ENCODE measurements around the gene TBX1.

TBX1 gene

DNA sequence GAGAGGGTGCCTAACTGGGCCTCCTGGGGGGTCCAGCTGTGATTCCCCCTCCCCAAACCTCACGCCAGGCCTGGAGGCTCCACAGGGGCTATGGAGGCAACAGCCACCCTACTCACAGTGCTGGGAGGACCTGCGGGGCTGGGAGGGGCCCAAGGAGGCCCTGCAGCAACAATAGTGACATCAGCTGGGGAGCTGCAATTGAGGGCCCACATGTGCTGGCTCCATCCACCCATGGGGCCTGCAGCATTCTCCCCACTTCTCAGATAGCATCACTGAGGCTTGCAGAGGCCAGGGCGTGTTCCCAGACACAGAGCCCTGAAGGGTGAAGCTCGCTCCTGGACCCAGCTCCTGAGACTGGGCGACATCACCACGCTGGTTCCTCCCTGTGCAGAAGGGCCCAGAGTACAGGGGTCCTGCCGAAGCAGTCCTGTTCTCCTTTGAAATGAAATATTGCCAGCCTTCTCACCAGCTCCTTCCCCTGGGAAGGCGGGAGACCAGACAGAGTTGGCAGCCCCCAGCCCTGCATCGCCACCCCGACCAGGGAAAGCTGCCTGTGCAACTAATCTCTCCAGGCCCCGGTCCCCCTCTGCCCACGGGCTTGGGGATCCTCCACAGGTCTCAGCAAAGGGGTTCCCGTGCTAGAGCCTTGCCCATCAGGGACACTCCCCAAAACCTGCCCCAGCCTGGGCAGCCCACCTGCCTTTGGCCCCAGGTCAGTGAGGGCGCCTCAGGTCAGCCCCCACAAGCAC is 8.9 kb upstream of the TBX1 start:
- DNase-seq (ENCODE audit: low read depth in 2 of 2): no peak

DNA sequence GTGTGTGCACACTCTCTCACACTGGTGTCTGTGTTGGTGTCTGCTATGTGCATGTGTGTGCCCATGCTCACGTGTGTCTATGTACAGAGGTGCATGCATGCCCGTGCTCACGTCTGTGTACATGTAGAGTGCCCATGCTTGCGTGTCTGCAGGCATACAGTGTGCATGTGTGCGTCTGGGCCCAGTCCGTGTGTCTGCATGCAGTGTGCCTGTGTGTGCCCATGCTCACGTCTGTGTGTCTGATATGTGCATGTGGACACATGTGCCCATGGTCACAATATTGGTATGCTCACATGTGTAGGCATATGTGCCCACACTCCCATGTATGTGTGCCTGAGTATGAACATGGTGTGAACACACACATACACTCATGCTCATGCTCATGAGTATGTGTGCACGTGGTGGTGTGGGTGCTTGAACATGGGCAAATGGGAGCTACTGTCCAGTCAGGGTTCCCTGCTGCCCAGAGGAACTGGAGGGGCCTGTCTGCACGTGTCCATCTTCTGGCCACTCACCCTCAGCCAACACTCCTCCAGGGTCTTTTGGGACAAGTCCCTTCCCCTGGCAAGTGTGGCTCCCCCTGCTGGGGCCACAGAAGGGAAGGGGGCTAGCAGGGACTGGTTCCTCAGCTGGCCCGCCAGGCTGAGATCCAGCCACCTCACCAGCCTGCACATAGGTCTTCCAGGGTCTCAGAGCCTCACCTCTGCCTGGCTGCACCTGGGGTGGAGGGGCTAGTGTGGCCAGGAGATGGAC is 7.3 kb upstream of the TBX1 start:
- no peak for DNase-seq (ENCODE audit: low read depth in 2 of 2)

DNA sequence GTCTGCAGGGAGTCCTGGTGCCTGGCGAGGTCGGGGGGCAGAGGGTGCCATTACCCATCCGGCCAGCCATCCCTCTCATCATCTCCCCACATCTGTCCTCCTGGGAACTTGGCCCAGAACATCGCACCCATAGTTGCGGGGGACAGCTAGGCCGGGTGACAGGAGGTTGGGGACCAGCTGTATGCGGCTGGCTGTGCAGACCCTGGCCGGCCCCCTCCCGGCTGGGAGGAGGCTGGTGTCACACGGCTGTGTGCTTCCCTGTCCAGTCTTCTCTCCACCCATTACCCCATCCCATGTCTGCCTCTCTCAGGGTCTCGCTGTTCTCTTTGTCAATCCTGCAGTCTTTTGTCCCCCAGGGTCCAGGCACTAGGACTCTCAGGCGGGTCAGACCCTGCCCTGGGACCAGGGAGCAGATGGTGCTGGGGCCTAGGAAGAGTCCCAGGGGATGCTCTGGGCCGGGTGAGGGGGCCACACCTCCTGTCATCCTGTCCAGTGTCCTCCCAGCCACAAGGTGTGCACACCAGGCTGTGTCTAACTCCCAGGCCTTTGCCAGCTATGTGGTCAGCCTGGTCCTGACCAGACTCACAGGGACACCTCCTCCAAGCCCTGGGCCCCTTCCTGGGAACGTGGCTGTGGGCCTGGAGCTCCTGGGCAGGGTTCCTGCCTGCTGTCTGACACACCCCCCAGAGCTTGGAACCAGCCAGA is 6.4 kb upstream of the TBX1 start:
- no peak for DNase-seq (ENCODE audit: low read depth in 2 of 2)

DNA sequence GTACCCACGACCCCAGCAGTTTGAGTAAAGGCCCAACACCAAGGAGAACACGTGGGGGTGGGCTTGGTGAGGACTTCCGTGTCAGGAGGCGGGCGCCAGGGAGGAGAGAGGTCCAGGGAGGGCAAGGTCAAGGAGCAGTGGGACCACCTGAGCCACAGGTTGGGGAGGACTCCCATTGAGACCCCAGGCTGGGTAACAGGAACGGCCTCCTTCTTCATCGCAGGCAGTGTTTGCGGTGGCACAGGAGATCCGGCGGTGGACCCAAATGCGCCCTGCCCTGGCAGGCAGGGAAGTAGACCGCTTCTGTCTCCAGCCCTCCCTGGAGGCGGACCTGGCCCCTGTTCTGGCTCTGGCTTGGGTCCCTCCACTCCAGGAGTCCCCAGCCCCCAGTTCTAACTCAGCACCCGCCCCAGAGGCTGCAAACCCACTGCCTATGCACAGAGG is 5.9 kb upstream of the TBX1 start:
- no peak for DNase-seq (ENCODE audit: low read depth in 2 of 2)

DNA sequence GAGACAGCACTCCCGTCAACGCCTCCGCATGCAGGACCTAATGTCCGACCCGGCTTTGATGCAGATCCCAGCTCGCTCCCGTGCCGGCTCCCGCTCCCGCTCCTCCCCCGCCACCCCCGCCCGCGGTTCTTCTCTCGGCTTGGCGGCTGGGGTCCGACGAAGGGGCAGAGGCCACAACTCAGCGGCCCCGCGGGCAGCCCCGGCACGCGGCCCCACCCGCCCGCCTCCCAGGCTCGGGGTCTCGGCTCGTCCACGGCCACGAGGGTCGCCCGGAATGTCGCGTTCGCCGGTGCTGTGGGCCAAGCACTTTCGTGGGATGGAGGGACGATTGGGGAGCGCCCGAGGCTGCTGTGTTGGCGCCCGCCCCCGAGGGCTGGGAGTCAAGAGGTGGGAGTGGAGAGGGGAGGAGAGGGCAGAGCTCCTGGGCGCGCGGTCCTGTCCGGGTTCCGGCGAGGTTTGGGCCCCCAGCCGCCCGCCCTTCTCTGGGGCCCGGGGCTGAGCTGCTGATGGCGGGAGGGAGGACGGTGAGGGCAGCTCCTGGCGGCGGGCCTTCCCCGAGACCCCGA is 5.3 kb upstream of the TBX1 start:
- DNase-seq (ENCODE audit: low read depth in 2 of 2): no peak

DNA sequence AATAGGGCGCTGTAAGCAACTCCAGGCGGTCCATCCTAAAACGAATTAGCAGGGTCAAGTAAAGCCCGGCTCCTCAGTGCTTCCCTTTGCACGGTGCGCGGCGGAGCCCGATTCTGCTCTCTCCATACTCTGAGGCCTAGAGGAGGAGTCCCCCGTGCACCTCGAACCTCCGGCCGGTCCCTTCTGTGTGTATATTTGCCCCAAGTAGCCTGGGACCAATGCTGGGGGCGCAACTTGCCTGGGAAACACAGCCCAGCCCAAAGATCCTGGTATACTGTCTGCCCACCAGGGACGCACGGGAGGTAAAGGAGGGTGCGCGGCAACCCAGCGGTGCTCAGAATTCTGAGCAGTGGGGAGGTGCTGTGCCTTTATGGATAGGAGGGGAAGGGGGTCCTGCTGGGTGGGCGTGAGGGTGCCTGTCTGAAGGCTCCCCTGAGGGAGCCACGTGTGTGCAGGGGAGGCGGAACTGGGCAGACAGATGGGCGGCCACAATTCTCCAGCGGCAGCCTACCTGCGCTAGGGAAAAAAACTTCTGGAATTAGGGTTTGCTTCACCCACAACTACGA is 4.8 kb upstream of the TBX1 start:
- no peak for DNase-seq (ENCODE audit: low read depth in 2 of 2)

DNA sequence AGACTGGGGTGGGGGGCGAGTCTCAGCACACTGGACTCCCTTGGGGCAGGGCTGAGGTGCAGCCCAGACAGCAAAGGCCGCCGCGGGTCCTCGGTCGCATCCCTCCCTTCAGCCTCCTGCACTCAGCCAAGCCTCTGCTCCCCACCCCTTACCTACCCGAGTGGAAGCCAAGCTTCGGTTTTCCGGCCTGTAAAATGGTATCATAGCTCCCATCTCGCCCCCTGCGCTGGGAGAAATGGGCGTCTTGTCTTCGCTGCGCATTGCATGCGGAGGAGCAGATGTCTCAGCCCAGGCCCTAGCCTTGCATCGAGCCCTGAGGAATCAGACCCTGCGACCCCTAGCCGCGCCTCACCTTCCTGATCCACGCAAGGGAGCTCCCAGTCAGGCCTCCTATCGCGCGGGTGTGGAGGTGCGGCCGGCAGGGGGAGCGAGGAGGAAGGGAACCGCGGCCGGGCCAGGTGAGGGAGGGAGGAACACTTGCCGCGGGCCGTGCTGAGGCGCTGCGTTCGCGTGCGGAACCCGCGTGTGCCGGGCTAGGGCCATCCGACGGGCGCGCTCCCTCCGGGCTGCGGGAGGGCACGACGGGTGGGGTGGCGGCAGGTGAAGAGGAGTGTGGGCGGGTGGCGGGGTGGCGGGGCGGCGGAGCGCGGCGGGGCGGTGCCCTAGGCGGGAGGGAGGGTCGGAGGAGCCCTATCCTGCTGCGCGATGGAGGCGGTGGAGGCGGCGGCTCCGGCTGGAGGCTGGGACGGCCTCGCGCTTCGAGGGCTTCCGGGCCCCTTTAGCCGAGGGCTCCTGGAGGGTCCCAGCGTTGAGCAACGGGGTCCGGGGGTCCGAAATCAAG is 4.1 kb upstream of the TBX1 start:
- peak; percentile 17 to 47 for DNase-seq (ENCODE audit: low read depth in 2 of 2)

DNA sequence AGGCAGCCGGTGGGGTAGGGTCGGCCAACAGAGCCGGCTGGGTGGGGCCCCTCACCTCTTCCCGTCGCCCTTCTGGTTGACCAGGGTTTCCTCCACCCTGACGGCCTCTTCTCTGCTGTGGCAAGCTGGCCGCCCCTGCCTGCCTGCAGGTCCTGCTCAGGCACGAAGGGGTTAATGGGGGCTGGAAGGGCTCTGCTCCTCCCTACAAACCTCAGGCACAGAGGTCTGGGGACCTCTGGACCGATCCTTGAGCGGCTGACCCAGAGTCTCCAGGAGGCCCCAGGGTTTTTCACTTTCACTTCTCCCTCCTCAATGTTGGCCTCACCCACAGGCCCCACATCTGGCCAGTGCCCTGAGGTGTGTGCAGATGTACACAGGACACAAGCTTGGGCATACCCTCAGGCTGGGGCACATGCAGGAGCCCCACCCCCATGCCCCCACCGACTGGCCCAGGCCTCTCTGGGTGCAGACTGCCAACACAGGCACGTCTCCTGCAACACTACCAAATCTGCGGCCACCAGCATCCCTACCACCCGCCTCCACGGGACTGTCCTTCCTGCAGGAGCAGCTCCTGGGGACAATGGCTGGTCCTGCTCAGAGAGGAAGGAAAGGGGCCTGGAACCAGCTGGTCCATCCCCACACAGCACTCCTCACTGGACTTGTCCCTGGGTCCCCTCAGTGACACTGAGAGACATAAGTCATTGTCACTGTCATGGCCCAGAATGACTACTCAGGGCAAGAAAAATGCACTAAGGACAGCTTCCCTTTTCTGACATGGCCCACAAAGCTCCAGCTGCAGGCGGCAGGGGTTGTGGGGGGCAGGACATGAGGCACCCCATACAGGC is 3.2 kb upstream of the TBX1 start:
- no peak for DNase-seq (ENCODE audit: low read depth in 2 of 2)

DNA sequence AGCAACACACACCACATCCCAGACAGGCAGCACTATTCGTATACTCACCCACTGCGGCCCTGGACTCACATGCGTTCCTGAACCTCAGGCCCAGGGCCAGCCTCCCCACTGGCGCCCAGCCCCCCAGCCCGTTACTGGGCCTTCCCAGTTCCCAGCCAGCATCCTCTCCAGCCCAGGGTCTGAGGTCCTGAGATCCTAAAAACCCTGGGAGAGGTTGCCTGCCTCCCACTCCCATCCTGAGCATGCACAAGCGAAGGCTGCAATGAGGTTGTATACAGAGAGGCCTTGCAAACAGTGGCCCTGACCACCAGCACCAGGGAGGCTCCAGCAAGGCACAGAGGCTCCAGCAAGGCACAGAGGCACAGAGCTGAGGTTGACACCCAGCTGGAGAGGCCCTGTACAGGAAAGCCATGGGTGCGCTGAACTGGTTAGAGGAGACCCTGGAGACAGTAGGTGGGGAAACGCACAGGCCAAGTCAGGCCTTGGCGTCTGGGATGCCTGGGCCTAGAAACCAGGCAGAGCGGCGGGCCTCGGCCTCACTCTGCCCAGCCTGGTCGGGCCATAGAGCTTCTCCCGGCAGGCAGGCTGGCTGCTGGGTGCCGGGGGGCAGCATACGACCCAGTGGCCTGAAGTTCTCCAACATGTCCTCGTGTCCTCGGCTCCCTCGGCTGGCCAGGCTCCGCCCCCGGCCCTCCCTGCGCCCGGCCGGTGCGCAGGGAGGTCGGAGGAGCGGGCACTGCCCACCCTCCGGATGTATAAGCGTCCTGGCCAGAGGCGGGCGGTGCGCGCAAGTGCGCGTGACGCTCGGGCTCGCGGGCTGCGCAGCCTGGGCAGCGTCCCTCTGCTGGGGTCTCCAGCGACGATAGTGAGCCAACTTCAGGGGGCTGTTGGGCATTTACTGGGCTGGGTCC is 2.3 kb upstream of the TBX1 start:
- no peak for DNase-seq (ENCODE audit: low read depth in 2 of 2)

DNA sequence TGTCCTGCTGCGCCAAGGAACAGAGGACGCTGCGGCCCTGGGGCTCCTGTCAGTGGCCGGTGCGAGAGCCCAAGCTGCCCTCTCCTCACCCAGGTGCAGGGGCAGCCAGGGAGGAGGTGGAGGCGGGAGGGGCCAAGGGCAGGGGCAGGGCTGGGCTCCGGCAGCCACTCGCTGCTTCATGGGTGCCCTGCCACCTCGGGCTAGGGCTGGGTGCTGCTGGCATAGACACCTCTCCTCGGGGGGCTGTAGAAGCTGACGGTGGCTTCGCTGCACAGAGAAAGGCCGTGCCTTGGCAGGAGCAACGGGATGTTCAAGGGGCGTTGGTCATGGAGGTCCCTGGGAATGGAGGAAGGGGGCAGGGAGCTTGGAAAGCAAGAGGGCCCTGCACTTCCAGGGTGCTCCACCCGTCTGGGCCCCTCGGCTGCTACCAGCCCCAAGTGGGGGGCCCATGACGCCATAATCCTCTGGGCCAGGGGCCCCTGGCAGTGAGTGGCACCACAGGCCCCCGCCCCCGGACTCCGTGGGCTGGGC is 1.6 kb upstream of the TBX1 start:
- DNase-seq (ENCODE audit: low read depth in 2 of 2): no peak

DNA sequence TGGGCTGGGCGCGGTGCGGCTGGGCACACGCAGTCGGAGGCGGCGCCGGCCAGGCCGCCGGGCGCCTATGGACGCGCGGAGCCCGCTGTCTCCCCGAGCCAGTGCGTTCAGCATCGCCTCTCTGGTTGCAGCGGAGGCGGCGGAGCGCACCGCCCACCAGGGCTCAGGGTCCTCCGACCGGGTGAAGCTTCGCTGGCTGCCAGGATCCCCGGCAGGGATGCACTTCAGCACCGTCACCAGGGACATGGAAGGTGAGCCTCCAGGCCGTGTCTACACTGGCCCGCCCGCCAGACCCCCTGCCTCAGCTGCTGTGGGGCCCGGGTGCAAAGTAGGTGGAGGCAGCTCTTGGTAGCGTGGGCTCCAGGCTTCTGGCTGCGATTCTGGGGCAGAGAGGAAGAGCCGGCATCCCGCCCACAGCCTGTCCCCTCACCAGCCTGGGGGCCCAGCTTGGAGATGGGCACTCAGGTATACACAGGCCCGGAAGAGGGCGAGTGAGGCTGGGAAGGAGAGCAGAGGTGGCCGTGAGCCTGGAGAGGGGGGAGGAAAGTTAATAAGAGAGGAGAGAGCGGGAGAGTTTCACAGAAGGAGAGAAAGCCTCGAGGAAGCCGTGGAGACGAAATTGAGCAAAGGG is 1.0 kb upstream of the TBX1 start:
- no peak for DNase-seq (ENCODE audit: low read depth in 2 of 2)

DNA sequence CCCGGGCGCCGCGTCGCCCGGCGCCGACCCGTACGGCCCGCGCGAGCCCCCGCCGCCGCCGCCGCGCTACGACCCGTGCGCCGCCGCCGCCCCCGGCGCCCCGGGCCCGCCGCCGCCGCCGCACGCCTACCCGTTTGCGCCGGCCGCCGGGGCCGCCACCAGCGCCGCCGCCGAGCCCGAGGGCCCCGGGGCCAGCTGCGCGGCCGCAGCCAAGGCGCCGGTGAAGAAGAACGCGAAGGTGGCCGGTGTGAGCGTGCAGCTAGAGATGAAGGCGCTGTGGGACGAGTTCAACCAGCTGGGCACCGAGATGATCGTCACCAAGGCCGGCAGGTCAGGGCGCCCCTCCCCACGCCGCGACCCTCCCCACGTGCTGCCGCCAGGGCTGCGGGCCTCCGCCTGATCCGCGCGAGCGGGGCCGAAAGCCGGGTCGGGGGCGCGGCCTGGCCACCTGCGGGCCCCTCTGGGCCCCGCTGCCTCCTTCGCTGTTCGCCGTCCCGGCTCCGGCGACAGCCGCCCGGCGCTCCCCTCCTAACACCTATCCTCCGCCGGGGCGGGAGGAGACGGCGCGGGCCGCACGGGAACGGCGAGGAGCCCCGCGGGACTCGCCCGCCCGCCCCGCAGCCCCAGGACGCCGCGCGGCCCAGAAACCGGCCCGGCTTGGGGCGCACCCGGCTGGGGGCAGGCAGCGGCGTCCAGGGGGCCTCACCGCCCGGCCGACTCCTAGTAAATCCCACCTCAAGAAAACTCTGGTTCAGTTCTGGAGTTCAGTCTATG is 560 bp downstream of the TBX1 start:
- no peak for DNase-seq (ENCODE audit: low read depth in 2 of 2)

DNA sequence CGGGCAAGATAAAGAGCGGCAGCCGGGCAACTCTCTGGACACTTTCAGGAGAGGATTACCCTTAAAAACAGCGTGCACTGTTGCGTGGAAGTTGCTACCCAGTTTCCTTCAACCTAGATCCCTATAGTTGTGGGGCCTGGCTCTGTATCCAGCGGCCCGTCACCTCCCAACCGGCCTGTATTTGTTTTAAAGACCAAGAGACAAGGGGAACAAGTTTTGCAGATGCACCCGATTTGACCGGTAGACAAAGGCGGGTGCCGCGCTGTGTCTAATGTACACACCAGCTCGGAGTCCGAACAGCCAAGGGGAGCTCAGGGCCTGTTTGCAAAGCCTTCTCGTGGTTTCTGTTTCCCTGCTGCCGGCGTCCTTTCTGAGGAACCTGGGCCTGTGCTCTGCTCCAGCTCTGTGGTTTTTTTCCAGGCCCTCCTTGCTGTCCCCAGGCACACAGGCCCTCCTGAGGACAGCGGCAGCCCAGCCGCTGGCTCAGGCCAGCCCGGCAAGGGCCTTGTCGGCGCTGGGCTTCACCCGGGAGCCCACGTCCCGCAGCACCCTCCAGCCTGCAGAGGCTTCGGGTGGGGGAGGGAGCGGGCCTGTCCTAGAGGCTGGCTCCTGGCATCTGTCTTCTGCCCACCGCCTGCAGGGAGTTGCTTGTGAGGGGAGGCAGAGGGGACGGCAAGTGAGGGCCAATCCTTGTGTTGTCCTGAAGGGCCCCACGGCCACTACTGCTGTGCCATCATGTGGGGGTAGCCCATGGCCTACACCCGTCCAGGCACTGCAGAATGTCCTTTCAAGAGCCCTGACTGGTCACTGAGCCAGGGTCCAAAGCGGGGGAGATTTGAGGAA is 1.4 kb downstream of the TBX1 start:
- DNase-seq (ENCODE audit: low read depth in 2 of 2): no peak

DNA sequence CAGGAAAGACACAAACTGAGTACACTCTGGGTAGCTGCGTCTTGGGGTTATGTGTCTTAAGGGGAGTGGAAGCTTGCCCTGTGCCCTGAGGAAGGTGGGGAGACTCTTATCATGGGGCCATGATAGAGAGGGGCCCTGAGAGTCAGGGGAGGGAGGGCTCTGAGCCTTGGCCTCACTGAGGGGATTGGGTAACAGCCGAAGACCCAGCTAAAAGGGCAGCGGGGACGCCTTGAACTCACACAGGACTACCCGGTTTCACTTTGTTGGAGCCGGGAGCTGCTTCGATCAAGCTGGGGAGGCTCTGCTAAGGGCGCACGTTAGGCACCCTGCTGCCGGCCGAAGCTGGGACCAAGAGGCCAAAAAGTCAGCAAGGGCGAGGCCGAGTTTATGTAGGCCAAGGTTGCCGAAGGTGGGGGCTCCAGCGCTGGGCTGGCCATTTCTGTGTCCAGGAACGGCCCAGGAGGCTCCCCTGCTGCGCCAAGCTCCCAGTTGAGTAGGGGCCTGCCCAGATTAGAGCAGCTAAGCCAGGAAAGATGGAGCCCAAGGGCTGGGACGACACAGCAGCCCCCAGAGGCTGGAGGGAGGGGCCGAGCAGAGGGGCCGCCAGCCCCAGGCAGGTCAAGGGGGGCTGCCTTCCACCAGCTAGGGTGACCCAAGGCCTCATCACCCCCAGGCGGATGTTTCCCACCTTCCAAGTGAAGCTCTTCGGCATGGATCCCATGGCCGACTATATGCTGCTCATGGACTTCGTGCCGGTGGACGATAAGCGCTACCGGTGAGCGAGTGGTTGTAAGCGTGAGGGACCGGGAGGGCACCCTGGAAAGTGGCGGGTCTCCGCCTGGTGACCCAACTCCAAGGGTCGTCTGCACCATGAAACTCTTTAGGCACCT is 2.2 kb downstream of the TBX1 start:
- no peak for DNase-seq (ENCODE audit: low read depth in 2 of 2)

DNA sequence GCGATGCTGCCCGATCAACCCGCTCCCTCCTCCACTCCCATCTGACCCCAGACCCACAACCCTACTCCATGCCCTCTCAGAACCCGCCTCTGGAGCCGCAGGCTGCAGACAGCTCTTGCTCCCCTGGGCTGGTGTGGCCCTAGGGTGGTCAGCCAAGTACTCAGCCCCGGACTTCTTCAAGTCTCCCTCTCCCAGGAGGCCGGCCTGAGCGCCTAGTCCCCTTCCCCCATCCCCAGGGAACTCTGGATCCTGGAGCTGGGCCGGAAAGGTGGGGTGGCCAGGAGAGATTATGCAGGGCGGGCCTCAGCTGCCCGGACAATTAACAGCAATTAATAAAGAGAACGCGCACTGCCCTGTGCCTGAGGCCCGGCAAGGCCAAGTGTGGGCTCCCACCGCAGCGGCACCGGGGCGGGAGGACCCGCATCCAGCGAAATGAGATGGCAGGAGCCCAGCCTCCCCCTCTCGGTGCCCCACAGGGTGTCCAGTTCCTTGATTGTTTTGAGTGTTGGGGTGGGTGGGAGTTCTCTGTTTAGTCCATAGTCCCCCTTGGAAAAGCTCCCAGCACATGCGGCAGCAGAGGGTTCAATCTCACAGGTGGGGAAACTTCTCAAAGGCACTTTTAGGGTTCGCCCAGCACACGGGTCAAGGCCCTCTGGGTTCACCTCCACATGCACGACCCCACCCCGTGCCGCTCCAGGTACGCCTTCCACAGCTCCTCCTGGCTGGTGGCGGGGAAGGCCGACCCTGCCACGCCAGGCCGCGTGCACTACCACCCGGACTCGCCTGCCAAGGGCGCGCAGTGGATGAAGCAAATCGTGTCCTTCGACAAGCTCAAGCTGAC is 3.1 kb downstream of the TBX1 start:
- DNase-seq (ENCODE audit: low read depth in 2 of 2): no peak
